ENCODE results near the gene ADGRV1. TPM values are rescaled to one million over a fixed set of nuclear protein-coding genes. Genes with fewer than 3 reads are reported as not detected.
"Not testable (repeated sequence)": the region's sequence is repeated elsewhere in the genome, so short reads cannot be mapped to it uniquely, and the experiment has no call there.

The ADGRV1 gene
- total RNA-seq, 1 experiment from 2014 or later: not detected

DNA sequence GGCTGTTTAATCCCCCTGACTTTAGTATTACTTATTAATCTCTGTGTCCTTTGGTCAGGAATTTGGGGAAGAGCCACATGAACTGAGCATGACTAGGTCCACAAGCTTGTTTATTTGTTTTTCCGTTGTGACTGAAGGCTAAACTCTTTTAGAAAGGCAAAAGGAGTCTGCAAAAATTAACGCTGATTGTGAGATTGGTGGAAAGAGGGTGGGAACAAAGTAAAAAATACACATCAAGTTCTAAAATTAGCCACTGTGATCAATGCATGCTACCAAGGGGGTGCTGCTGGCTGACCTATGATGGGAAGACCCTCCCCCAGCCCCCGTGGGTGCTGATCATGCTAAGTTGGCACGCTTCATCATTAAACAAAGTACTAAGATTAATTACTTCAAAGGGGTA lies 356.8 kb downstream of the ADGRV1 start:
- DNase-seq (ENCODE audit: unreplicated experiment): no peak
- H3K27ac Mint-ChIP-seq (ENCODE audit: low read depth, unreplicated experiment): no peak overlapping the region
- TF ChIP-seq, protein P1, sequence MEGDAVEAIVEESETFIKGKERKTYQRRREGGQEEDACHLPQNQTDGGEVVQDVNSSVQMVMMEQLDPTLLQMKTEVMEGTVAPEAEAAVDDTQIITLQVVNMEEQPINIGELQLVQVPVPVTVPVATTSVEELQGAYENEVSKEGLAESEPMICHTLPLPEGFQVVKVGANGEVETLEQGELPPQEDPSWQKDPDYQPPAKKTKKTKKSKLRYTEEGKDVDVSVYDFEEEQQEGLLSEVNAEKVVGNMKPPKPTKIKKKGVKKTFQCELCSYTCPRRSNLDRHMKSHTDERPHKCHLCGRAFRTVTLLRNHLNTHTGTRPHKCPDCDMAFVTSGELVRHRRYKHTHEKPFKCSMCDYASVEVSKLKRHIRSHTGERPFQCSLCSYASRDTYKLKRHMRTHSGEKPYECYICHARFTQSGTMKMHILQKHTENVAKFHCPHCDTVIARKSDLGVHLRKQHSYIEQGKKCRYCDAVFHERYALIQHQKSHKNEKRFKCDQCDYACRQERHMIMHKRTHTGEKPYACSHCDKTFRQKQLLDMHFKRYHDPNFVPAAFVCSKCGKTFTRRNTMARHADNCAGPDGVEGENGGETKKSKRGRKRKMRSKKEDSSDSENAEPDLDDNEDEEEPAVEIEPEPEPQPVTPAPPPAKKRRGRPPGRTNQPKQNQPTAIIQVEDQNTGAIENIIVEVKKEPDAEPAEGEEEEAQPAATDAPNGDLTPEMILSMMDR (IDR thresholded peaks at IDR 0.05; ENCODE audit: unreplicated experiment): no peak
- H3K9me3 Mint-ChIP-seq (ENCODE audit: unreplicated experiment): no peaks in the 10 kb centered on the region
- intact Hi-C loops (cut with micrococcal nuclease): no loop called here
- H3K27me3 Mint-ChIP-seq (ENCODE audit: insufficient read depth, unreplicated experiment): no peaks in the 10 kb centered on the region
- no peak overlapping the region for H3K4me3 Mint-ChIP-seq (ENCODE audit: unreplicated experiment)
- BruUV-seq (replicated peaks): no TSS peak
- H3K4me1 Mint-ChIP-seq (ENCODE audit: insufficient read depth, unreplicated experiment): no peaks in the 10 kb centered on the region
- POLR2A ChIA-PET: interaction anchor here (0.7 kb wide), 1 partner anchor 19 kb away, joined by 4 read pairs; no protein-coding TSS in a partner anchor
- CTCF ChIA-PET: no interaction called here
- H3K36me3 Mint-ChIP-seq (ENCODE audit: insufficient read depth, unreplicated experiment): no peaks in the 10 kb centered on the region

DNA sequence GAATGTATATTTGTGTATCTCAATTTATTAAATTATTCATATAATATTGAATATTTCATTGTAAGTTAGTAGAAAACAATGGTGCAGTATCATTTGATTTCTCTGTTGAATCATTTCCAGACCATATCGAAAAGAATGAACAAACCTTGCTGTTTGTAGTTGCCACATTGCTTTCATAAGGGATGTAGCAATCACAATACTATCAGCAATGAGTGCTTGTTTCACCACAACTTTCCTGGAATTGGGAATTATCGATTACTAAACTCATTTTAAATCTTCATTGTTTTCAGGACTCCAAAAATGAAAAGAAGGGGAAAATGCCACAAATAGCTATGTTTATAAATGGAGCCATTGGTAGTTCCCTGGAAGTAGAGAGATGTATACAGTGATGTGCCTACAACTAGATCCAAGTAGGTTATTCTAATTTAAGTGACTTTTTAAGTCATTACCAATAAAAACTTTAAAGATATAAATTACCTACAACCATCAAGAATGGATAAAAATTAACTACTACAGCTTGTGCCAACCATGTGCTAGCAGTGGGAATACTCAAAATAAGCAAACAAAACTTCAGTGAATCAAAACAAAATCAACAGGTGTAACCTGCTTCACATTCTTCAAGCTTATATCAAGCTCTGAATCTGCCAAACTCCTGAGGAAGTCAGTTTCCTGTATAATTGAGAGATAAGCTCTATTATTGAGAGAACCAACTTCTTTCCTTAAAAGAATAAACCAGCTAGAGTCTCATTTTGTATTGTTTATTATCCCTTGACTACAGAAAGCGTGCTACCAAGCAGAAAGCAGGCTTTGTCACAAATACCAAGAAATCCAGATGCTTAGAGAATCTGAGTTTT lies 358.6 kb downstream of the ADGRV1 start:
- no peak overlapping the region for H3K4me3 Mint-ChIP-seq (ENCODE audit: unreplicated experiment)
- POLR2A ChIA-PET: interaction anchor here (1.4 kb wide), 1 partner anchor 18 kb away, joined by 5 read pairs; no protein-coding TSS in a partner anchor
- no peaks in the 10 kb centered on the region for H3K4me1 Mint-ChIP-seq (ENCODE audit: insufficient read depth, unreplicated experiment)
- no TSS peak for BruUV-seq (replicated peaks)
- no peaks in the 10 kb centered on the region for H3K27me3 Mint-ChIP-seq (ENCODE audit: insufficient read depth, unreplicated experiment)
- no peak overlapping the region for H3K27ac Mint-ChIP-seq (ENCODE audit: low read depth, unreplicated experiment)
- no peak for DNase-seq (ENCODE audit: unreplicated experiment)
- intact Hi-C loops (cut with micrococcal nuclease): no loop called here
- CTCF ChIA-PET: interaction anchor here (0.8 kb wide), 2 partner anchors 16 to 309 kb away, joined by 3 read pairs; no protein-coding TSS in a partner anchor
- TF ChIP-seq, protein P1 (IDR thresholded peaks at IDR 0.05; ENCODE audit: unreplicated experiment): no peak
- H3K36me3 Mint-ChIP-seq (ENCODE audit: insufficient read depth, unreplicated experiment): no peaks in the 10 kb centered on the region
- H3K9me3 Mint-ChIP-seq (ENCODE audit: unreplicated experiment): no peaks in the 10 kb centered on the region

DNA sequence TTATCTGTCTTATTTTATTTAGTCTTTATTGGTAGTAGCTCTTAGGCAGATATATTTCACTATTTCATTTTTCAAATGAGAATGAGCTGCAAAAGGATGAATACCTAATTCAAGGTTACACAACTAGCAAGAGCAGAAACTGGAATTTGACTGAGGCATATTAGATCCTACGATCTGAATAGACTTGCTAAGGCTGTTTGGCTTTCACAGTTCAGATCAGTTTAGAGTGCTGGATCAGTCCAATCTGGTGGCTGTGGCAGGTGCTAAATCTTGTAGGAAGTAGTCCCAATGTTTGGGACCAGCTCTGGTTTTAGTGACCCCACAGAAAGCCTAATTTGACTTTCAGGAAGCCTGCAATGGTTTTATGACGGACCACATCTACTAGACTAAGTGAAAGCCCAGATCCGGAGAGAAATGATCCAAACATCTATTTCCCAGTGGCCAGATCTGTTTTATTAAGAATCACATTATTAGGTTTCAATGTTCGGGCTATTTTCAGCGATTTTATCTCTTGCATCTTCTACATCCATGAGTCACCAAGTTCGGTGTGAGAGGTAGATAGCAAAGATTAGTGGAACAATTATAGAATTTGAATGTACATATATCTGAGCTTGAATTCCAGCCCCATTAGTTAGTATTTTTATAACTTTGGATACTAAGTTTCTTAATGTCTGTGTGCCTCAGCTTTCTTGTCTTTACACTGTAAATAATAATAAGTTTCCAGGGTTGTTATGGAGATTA lies 359.5 kb downstream of the ADGRV1 start:
- Mint-ChIP-seq H3K36me3 (ENCODE audit: insufficient read depth, unreplicated experiment) (no peaks in the 10 kb centered on the region), H3K4me3 (ENCODE audit: unreplicated experiment) (no peak overlapping the region), H3K4me1 (ENCODE audit: insufficient read depth, unreplicated experiment) (no peaks in the 10 kb centered on the region), H3K27me3 (ENCODE audit: insufficient read depth, unreplicated experiment) (no peaks in the 10 kb centered on the region), H3K27ac (ENCODE audit: low read depth, unreplicated experiment) (no peak overlapping the region), H3K9me3 (ENCODE audit: unreplicated experiment) (no peaks in the 10 kb centered on the region)
- DNase-seq (ENCODE audit: unreplicated experiment): no peak
- intact Hi-C loops (cut with micrococcal nuclease): no loop called here
- no TSS peak for BruUV-seq (replicated peaks)
- POLR2A ChIA-PET: interaction anchor here (0.5 to 1.4 kb wide), 2 partner anchors 19 to 478 kb away, joined by 4 to 5 read pairs; no protein-coding TSS in a partner anchor
- CTCF ChIA-PET: interaction anchor here (0.6 to 2.2 kb wide), 5 partner anchors 14 to 469 kb away, joined by 3 to 7 read pairs (median 3); no protein-coding TSS in a partner anchor
- TF ChIP-seq, protein P1 (IDR thresholded peaks at IDR 0.05; ENCODE audit: unreplicated experiment): no peak

DNA sequence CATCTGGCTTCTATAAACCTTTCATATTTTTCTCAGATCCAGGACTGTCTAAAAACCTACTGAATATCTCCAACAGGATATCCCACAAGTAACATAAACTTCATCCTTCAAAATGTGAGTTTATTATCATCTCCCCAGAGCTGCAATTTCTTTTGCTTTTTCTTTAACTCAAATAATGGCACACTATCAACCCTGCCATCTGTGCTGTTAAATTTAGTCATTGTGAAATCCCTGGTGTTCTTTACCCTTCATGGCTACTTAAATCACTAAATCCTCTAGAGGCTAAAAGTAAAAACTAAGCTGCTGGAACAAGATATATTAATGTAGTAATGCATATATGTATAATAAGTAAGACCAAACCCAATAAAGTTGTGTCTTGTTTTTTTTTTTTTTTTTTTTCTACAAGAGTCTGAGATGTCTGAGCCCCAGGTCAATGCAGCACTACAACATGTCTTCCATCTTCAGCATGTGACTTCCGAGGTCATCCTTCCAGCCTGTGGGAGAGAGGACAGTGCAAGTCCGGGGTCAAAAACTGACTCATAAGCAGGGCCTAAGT lies 362.9 kb downstream of the ADGRV1 start:
- no peaks in the 10 kb centered on the region for H3K36me3 Mint-ChIP-seq (ENCODE audit: insufficient read depth, unreplicated experiment)
- intact Hi-C loops (cut with micrococcal nuclease): no loop called here
- H3K4me3 Mint-ChIP-seq (ENCODE audit: unreplicated experiment): no peak overlapping the region
- H3K27ac Mint-ChIP-seq (ENCODE audit: low read depth, unreplicated experiment): no peak overlapping the region
- TF ChIP-seq, protein P1 (IDR thresholded peaks at IDR 0.05; ENCODE audit: unreplicated experiment): no peak
- H3K4me1 Mint-ChIP-seq (ENCODE audit: insufficient read depth, unreplicated experiment): no peaks in the 10 kb centered on the region
- BruUV-seq (replicated peaks): no TSS peak
- no peak for DNase-seq (ENCODE audit: unreplicated experiment)
- CTCF ChIA-PET: interaction anchor here (1.0 to 2.4 kb wide), 4 partner anchors 11 to 127 kb away, joined by 3 to 11 read pairs (median 5); no protein-coding TSS in a partner anchor
- POLR2A ChIA-PET: interaction anchor here (1.2 kb wide), 1 partner anchor 10 kb away, joined by 3 read pairs; no protein-coding TSS in a partner anchor
- no peaks in the 10 kb centered on the region for H3K27me3 Mint-ChIP-seq (ENCODE audit: insufficient read depth, unreplicated experiment)
- H3K9me3 Mint-ChIP-seq (ENCODE audit: unreplicated experiment): no peaks in the 10 kb centered on the region

DNA sequence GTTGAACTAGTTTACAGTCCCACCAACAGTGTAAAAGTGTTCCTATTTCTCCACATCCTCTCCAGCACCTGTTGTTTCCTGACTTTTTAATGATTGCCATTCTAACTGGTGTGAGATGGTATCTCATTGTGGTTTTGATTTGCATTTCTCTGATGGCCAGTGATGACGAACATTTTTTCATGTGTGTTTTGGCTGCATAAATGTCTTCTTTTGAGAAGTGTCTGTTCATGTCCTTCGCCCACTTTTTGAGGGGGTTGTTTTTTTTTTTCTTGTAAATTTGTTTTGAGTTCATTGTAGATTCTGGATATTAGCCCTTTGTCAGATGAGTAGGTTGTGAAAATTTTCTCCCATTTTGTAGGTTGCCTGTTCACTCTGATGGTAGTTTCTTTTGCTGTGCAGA lies 365.6 kb downstream of the ADGRV1 start:
- H3K9me3 Mint-ChIP-seq (ENCODE audit: unreplicated experiment); POLR2A ChIA-PET; DNase-seq (ENCODE audit: unreplicated experiment); intact Hi-C loops (cut with micrococcal nuclease); H3K27ac Mint-ChIP-seq (ENCODE audit: low read depth, unreplicated experiment); H3K36me3 Mint-ChIP-seq (ENCODE audit: insufficient read depth, unreplicated experiment); H3K27me3 Mint-ChIP-seq (ENCODE audit: insufficient read depth, unreplicated experiment); H3K4me1 Mint-ChIP-seq (ENCODE audit: insufficient read depth, unreplicated experiment); CTCF ChIA-PET; BruUV-seq (replicated peaks); H3K4me3 Mint-ChIP-seq (ENCODE audit: unreplicated experiment): not testable (repeated sequence)
